HEK293 (cell line): ENCODE measurements around the gene MDM4.

Experiments
- CTCF ChIP-seq: fragments of 450-650 bp; formaldehyde crosslinking; IDR thresholded peaks from 2 replicates; pipeline ENCODE4 v1.5.1; 2016; ENCODE audit warnings: missing biosample characterization, missing genetic modification characterization
- GLI4 ChIP-seq: fragments of 450-650 bp; formaldehyde crosslinking; IDR thresholded peaks from 2 replicates; pipeline ENCODE4 v1.5.1; 2016; ENCODE audit warnings: missing biosample characterization, missing genetic modification characterization
- REST ChIP-seq: fragments of 450-650 bp; formaldehyde crosslinking; IDR thresholded peaks from 2 replicates; pipeline ENCODE4 v1.5.1; 2016; ENCODE audit warnings: missing biosample characterization, missing genetic modification characterization
- TCF7L2 ChIP-seq: IDR thresholded peaks from 2 replicates; pipeline ENCODE4 v1.6.1; 2011; ENCODE audit warnings: low read depth, mild to moderate bottlenecking, inconsistent platforms, low read length, moderate library complexity, borderline replicate concordance
- YY1 ChIP-seq: fragments of 450-650 bp; formaldehyde crosslinking; IDR thresholded peaks from 2 replicates; pipeline ENCODE4 v1.5.1; 2018; ENCODE audit warnings: missing biosample characterization, missing genetic modification characterization
- ZBTB26 ChIP-seq: fragments of 450-650 bp; formaldehyde crosslinking; optimal IDR thresholded peaks from 2 replicates; pipeline ENCODE3; 2016; ENCODE audit warnings: missing biosample characterization, mild to moderate bottlenecking, missing genetic modification characterization
- ZNF16 ChIP-seq: fragments of 450-650 bp; formaldehyde crosslinking; IDR thresholded peaks from 2 replicates; pipeline ENCODE4 v1.5.1; 2016; ENCODE audit warnings: low read depth, missing biosample characterization, missing genetic modification characterization
- ZNF274 ChIP-seq, 2 experiments: fragments of 200-500 bp in 1 of 2; fragments of 450-650 bp in 1 of 2; sonication (Bioruptor generic) in 1 of 2; formaldehyde crosslinking in 1 of 2; IDR thresholded peaks; 2 replicates each; pipeline versions ENCODE4 v1.5.1 to v1.6.1; 2014 to 2016; ENCODE audit warnings: borderline replicate concordance in 1 of 2, inconsistent platforms in 1 of 2, low read length in 1 of 2, missing biosample characterization in 1 of 2, missing genetic modification characterization in 1 of 2
- ZNF548 ChIP-seq: fragments of 450-650 bp; formaldehyde crosslinking; IDR thresholded peaks from 2 replicates; pipeline ENCODE4 v1.5.1; 2016; ENCODE audit warnings: missing biosample characterization, missing genetic modification characterization
- ZNF747 ChIP-seq: fragments of 450-650 bp; formaldehyde crosslinking; IDR thresholded peaks from 2 replicates; pipeline ENCODE4 v1.5.1; 2016; ENCODE audit warnings: missing biosample characterization, missing genetic modification characterization
- ZNF76 ChIP-seq: fragments of 450-650 bp; formaldehyde crosslinking; IDR thresholded peaks from 2 replicates; pipeline ENCODE4; 2016; ENCODE audit warnings: low read depth, missing biosample characterization, missing genetic modification characterization, borderline replicate concordance

- TF ChIP-seq ZNF274 (IDR thresholded peaks at IDR 0.05; ENCODE audit: low read length) (no peak), ZNF274 (tag by site-specific recombination; IDR thresholded peaks at IDR 0.05; ENCODE audit: borderline replicate concordance) (no peak), ZBTB26 (tag by site-specific recombination) (no peak), GLI4 (tag by site-specific recombination) (no peak), CTCF (no peak), TCF7L2 (no peak), ZNF76 (tag by site-specific recombination) (no peak), YY1 (tag by site-specific recombination) (no peak), REST (no peak), ZNF747 (tag by site-specific recombination) (no peak), ZNF548 (tag by site-specific recombination) (no peak), ZNF16 (tag by site-specific recombination) (no peak)
These were observed 73.3 kb downstream of the MDM4 start for GRCh38 chr1:204589409-204590038.
